Tibial nerve (tissue), 4 donors: Measurements from ENCODE around the gene GPRIN3. TPM values are rescaled to one million over a fixed set of nuclear protein-coding genes. Genes with fewer than 3 reads are reported as not detected.

Experiments used
- DNase-seq, 2 donors: peaks; one replicate each; pipeline ENCODE4 v3.0.0-alpha.2; 2019; ENCODE audit warnings: low spot score in 2 of 2
- H3K27ac ChIP-seq, 4 donors: fragments of 200-600 bp; sonication (generic) in 3 of 4; one replicate each; pipeline ENCODE4 v1.5.1; 2017 to 2019; ENCODE audit warnings: mild to moderate bottlenecking in 1 of 4
- H3K27me3 ChIP-seq, 2 donors: fragments of 200-600 bp; sonication (generic) in 1 of 2; one replicate each; pipeline versions ENCODE4 v1.5.1 to v1.6.0; 2017 to 2019
- H3K36me3 ChIP-seq, 3 donors: fragments of 200-600 bp; sonication (generic); one replicate each; pipeline ENCODE4 v1.5.1; 2018 to 2019
- H3K4me1 ChIP-seq, 4 donors: fragments of 200-600 bp; sonication (generic) in 3 of 4; one replicate each; pipeline ENCODE4 v1.5.1; 2017 to 2019
- H3K4me3 ChIP-seq, 4 donors: fragments of 200-600 bp; sonication (generic) in 3 of 4; one replicate each; pipeline ENCODE4 v1.5.1; 2017 to 2019; ENCODE audit warnings: mild to moderate bottlenecking in 1 of 4, moderate library complexity in 1 of 4
- H3K9me3 ChIP-seq, 4 donors: fragments of 200-600 bp; sonication (generic) in 3 of 4; one replicate each; pipeline ENCODE4 v1.5.1; 2017 to 2019
- EP300 ChIP-seq, 2 donors: sonication (generic); formaldehyde crosslinking; IDR thresholded peaks; one replicate each; pipeline ENCODE4 v1.6.1; 2017; ENCODE audit warnings: antibody characterized with exemption in 2 of 2, mild to moderate bottlenecking in 1 of 2
- POLR2A ChIP-seq, 2 donors: fragments of 450-650 bp; IDR thresholded peaks; one replicate each; pipeline ENCODE4 v1.6.1; 2017; ENCODE audit warnings: antibody characterized with exemption in 2 of 2, mild to moderate bottlenecking in 2 of 2, moderate library complexity in 2 of 2
- WGBS, 2 donors: methylation state at CpG; one replicate each; pipeline ENCODE4 v1.1.5; 2018; 5-methylcytosine and 5-hydroxymethylcytosine counted together
- total RNA-seq, 4 donors: library from RNA; depleted of rRNA; stranded (reverse); fragments of >200 nt; gene quantifications; one replicate each; pipeline ENCODE4 v1.1.0, GENCODE V29; 2016
- TF ChIP-seq, protein P1 (sequence below), 5 experiments: fragments of 200-600 bp in 3 of 5; fragments of 450-650 bp in 2 of 5; sonication (generic) in 3 of 5; IDR thresholded peaks; one replicate each; pipeline ENCODE4 v1.5.1; 2016 to 2019; ENCODE audit warnings: antibody characterized with exemption in 5 of 5, mild to moderate bottlenecking in 3 of 5, moderate library complexity in 2 of 5

The GPRIN3 gene
- total RNA-seq, 4 donors from 2014 or later: 2.3 to 5.2 (median 4.6) TPM

- DNase-seq: no peak
- WGBS, 2 donors: 97 to 100% methylated on average over 1 of the region's 1 CpG
- H3K4me3 ChIP-seq: no peak overlapping the region
- H3K36me3 ChIP-seq: no peaks in the 10 kb centered on the region
- H3K27ac ChIP-seq: no peak overlapping the region
- H3K27me3 ChIP-seq: no peaks in the 10 kb centered on the region
- H3K4me1 ChIP-seq: peaks cover 0 to 10% (median 6%) of the 10 kb centered on the region in 4 donors
- no peaks in the 10 kb centered on the region for H3K9me3 ChIP-seq
- TF ChIP-seq, protein P1, sequence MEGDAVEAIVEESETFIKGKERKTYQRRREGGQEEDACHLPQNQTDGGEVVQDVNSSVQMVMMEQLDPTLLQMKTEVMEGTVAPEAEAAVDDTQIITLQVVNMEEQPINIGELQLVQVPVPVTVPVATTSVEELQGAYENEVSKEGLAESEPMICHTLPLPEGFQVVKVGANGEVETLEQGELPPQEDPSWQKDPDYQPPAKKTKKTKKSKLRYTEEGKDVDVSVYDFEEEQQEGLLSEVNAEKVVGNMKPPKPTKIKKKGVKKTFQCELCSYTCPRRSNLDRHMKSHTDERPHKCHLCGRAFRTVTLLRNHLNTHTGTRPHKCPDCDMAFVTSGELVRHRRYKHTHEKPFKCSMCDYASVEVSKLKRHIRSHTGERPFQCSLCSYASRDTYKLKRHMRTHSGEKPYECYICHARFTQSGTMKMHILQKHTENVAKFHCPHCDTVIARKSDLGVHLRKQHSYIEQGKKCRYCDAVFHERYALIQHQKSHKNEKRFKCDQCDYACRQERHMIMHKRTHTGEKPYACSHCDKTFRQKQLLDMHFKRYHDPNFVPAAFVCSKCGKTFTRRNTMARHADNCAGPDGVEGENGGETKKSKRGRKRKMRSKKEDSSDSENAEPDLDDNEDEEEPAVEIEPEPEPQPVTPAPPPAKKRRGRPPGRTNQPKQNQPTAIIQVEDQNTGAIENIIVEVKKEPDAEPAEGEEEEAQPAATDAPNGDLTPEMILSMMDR (IDR thresholded peaks at IDR 0.05): no peak
Observed at GRCh38 chr4:89267392-89267791, 40.2 kb downstream of the GPRIN3 start.

DNA sequence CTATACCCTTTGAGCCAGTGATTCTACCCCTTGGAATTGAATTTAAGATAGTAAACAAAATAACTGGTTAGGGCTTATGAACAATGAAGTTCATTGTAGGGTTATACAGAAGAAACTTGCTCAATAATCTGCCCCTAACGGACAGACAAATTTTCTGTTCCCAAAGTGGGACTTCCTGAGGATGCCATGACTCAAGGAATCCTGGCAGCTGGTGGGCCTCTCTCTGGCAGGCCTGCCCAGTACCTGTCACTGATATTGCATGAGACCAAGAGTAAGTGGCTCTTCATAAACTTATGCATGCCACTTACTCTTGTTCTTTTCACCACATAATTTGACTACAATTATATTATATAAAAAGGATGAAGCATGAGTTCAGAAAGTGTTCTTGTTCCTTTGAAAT, 41.5 kb downstream of the GPRIN3 start:
- DNase-seq: no peak
- peaks cover 0 to 10% (median 6%) of the 10 kb centered on the region in 4 donors for H3K4me1 ChIP-seq
- H3K27me3 ChIP-seq: no peaks in the 10 kb centered on the region
- H3K27ac ChIP-seq: no peak overlapping the region
- TF ChIP-seq POLR2A (IDR thresholded peaks at IDR 0.05): no peak
- no peak for TF ChIP-seq EP300 (IDR thresholded peaks at IDR 0.05)
- TF ChIP-seq, protein P1 (IDR thresholded peaks at IDR 0.05): no peak
- no peaks in the 10 kb centered on the region for H3K9me3 ChIP-seq
- no peak overlapping the region for H3K4me3 ChIP-seq
- WGBS, 2 donors: 33 to 38% methylated on average over 1 of the region's 1 CpG
- H3K36me3 ChIP-seq: no peaks in the 10 kb centered on the region

DNA sequence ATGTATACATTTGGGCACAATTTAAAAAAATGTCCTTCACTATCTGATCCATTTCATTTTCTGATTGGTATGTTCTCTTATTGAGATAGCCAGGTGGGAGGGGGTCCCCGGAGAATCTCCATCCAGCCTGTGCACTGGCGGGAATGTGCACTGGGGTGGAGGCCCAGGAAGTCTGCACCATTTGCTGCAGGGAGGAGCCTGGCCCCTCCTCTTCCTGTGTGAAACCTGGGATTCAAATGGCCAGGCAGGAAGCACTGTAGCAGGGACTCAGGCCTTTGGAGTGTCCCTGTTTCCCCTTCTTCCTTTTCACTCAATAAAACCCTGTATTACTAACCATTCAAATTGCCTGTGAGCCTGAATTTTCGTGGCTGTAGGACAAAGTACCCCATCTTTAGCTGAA, 44.3 kb downstream of the GPRIN3 start:
- no peaks in the 10 kb centered on the region for H3K36me3 ChIP-seq
- DNase-seq: no peak
- H3K27me3 ChIP-seq: no peaks in the 10 kb centered on the region
- no peak overlapping the region for H3K4me3 ChIP-seq
- WGBS, 2 donors: 85 to 88% methylated on average over 3 of the region's 3 CpGs
- no peak overlapping the region for H3K27ac ChIP-seq
- H3K9me3 ChIP-seq: no peaks in the 10 kb centered on the region
- TF ChIP-seq, protein P1 (IDR thresholded peaks at IDR 0.05): no peak
- no peak for TF ChIP-seq POLR2A (IDR thresholded peaks at IDR 0.05)
- no peak for TF ChIP-seq EP300 (IDR thresholded peaks at IDR 0.05)
- peaks cover 0 to 4% (median 1%) of the 10 kb centered on the region in 4 donors for H3K4me1 ChIP-seq

DNA sequence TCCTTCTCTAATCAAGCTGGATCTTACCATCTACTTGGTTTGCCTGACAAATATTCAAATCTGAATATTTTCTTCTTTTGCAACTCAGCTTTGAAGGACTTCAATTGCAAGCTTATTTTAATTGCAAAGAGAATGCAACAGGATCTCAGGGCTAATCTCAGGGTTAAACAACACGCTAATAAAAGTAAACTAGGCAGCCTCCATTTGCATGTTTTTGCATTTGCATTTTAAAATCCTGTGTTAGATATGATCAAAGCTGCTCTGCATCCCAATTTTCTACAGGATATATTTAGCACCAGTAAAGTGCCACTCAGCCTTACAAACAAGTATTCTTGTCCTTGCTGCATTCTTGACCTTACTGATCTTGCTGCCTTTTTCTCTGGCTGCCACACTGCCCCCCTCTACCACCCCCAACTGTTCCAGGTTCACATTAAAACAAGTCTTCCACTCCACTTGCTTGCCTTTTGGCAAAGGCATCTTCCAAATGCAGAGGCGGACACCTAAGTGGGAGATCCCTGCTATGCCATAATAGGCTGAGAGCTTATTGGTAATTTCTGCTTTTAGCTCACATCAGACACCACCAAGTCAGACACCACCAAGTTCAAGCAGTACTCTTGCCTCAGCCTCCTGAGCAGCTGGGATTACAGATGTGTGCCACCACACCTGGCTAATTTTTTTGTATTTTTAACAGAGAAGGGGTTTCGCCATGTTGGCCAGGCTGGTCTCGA, 48.1 kb downstream of the GPRIN3 start:
- H3K36me3 ChIP-seq: no peaks in the 10 kb centered on the region
- H3K4me3 ChIP-seq: no peak overlapping the region
- WGBS, 2 donors: 72 to 84% methylated on average over 4 of the region's 4 CpGs
- no peaks in the 10 kb centered on the region for H3K27me3 ChIP-seq
- H3K27ac ChIP-seq: no peak overlapping the region
- DNase-seq: no peak
- no peaks in the 10 kb centered on the region for H3K9me3 ChIP-seq
- TF ChIP-seq POLR2A (IDR thresholded peaks at IDR 0.05): no peak
- TF ChIP-seq, protein P1 (IDR thresholded peaks at IDR 0.05): no peak
- TF ChIP-seq EP300 (IDR thresholded peaks at IDR 0.05): no peak
- no peaks in the 10 kb centered on the region for H3K4me1 ChIP-seq

DNA sequence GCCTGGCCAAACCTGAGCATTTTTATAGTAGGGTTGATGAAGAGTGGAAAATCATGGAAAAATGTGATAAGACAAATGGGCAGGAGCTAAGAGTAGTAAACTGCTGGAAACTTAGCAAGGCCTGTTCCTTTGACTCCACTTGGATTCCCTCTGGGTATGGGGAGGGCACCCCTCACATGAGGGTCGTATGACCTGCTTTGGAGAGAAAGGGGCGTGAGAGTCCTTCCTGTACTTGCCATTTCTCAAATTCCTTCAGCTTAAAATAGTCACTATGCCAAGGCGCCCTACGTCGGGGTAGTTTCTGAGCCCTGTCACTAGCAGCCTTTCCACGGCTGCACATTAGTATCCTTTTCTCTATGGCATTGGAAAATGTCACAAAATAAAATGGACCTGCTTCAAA, 49.1 kb downstream of the GPRIN3 start:
- Histone ChIP-seq H3K27ac (no peak overlapping the region), H3K4me3 (no peak overlapping the region), H3K4me1 (no peaks in the 10 kb centered on the region), H3K36me3 (no peaks in the 10 kb centered on the region), H3K27me3 (no peaks in the 10 kb centered on the region), H3K9me3 (no peaks in the 10 kb centered on the region)
- DNase-seq: no peak
- WGBS, 2 donors: 81 to 82% methylated on average over 6 of the region's 6 CpGs
- TF ChIP-seq POLR2A (IDR thresholded peaks at IDR 0.05): no peak
- TF ChIP-seq, protein P1 (IDR thresholded peaks at IDR 0.05): no peak
- TF ChIP-seq EP300 (IDR thresholded peaks at IDR 0.05): no peak
